ENCODE results near the gene CFAP46.
"Not testable (repeated sequence)": the region's sequence is repeated elsewhere in the genome, so short reads cannot be mapped to it uniquely, and the experiment has no call there.

CFAP46 gene

GRCh38 chr10:132958883-132959558 lies 16.7 kb upstream of the CFAP46 start:
- no peak for DNase-seq (ENCODE audit: low read depth)
- no peak overlapping the region for H3K4me3 ChIP-seq (ENCODE audit: control insufficient read depth, low read depth, low read length)
- no peak for TF ChIP-seq CTCF (conservative IDR thresholded peaks at IDR 0.05; ENCODE audit: control insufficient read depth, insufficient read depth, low read depth, low read length)

- TF ChIP-seq CTCF (conservative IDR thresholded peaks at IDR 0.05; ENCODE audit: control insufficient read depth, insufficient read depth, low read depth, low read length), result no peak
- no peak for DNase-seq (ENCODE audit: low read depth)
- H3K4me3 ChIP-seq (ENCODE audit: control insufficient read depth, low read depth, low read length), result no peak overlapping the region
These were observed 15.9 kb upstream of the CFAP46 start for GRCh38 chr10:132957981-132958882.

GRCh38 chr10:132957131-132957530 lies 14.8 kb upstream of the CFAP46 start:
- no peak for DNase-seq (ENCODE audit: low read depth)
- no peak for TF ChIP-seq CTCF (conservative IDR thresholded peaks at IDR 0.05; ENCODE audit: control insufficient read depth, insufficient read depth, low read depth, low read length)
- H3K4me3 ChIP-seq (ENCODE audit: control insufficient read depth, low read depth, low read length), result no peak overlapping the region

GRCh38 chr10:132956259-132956658 lies 13.9 kb upstream of the CFAP46 start:
- H3K4me3 ChIP-seq (ENCODE audit: control insufficient read depth, low read depth, low read length); DNase-seq (ENCODE audit: low read depth): not testable (repeated sequence)

- TF ChIP-seq CTCF (conservative IDR thresholded peaks at IDR 0.05; ENCODE audit: control insufficient read depth, insufficient read depth, low read depth, low read length), result no peak
- DNase-seq (ENCODE audit: low read depth), result no peak
These were observed 13.1 kb upstream of the CFAP46 start for GRCh38 chr10:132955479-132955878.

GRCh38 chr10:132953428-132953827 lies 11.1 kb upstream of the CFAP46 start:
- TF ChIP-seq CTCF (conservative IDR thresholded peaks at IDR 0.05; ENCODE audit: control insufficient read depth, insufficient read depth, low read depth, low read length), result no peak
- no peak overlapping the region for H3K4me3 ChIP-seq (ENCODE audit: control insufficient read depth, low read depth, low read length)
- no peak for DNase-seq (ENCODE audit: low read depth)

More at GRCh38 chr10:132955479-132955878, 13.1 kb upstream of the CFAP46 start:
- H3K4me3 ChIP-seq (ENCODE audit: control insufficient read depth, low read depth, low read length), result no peak overlapping the region

- no peak overlapping the region for H3K4me3 ChIP-seq (ENCODE audit: control insufficient read depth, low read depth, low read length)
- DNase-seq (ENCODE audit: low read depth), result no peak
- TF ChIP-seq CTCF (conservative IDR thresholded peaks at IDR 0.05; ENCODE audit: control insufficient read depth, insufficient read depth, low read depth, low read length), result no peak
These were observed 9.6 kb upstream of the CFAP46 start for GRCh38 chr10:132951926-132952325.
